ENCODE results near the gene EPHA2. TPM values are rescaled to one million over a fixed set of nuclear protein-coding genes. Genes with fewer than 3 reads are reported as not detected.

EPHA2 gene
- total RNA-seq, 1 donor, result 21.0 TPM

GRCh38 chr1:16149146-16149545, 6.7 kb downstream of the EPHA2 start:
- H3K9me3 ChIP-seq (ENCODE audit: low read depth, low read length), result no peaks in the 10 kb centered on the region
- H3K27ac ChIP-seq (ENCODE audit: low read depth, low read length), result no peak overlapping the region
- peak; percentile 60 for DNase-seq (ENCODE audit: insufficient read length, low spot score, missing footprints)
- peaks cover 14% of the 10 kb centered on the region for H4K20me1 ChIP-seq (ENCODE audit: insufficient read depth, low read length)
- peaks cover 48% of the 10 kb centered on the region for H3K36me3 ChIP-seq (ENCODE audit: insufficient read depth, low read length)
- no peak overlapping the region for H3K4me2 ChIP-seq (ENCODE audit: insufficient read depth, low read length)
- H3K79me2 ChIP-seq (ENCODE audit: insufficient read depth, low read length), result peaks cover 85% of the 10 kb centered on the region
- TF ChIP-seq, protein P1, sequence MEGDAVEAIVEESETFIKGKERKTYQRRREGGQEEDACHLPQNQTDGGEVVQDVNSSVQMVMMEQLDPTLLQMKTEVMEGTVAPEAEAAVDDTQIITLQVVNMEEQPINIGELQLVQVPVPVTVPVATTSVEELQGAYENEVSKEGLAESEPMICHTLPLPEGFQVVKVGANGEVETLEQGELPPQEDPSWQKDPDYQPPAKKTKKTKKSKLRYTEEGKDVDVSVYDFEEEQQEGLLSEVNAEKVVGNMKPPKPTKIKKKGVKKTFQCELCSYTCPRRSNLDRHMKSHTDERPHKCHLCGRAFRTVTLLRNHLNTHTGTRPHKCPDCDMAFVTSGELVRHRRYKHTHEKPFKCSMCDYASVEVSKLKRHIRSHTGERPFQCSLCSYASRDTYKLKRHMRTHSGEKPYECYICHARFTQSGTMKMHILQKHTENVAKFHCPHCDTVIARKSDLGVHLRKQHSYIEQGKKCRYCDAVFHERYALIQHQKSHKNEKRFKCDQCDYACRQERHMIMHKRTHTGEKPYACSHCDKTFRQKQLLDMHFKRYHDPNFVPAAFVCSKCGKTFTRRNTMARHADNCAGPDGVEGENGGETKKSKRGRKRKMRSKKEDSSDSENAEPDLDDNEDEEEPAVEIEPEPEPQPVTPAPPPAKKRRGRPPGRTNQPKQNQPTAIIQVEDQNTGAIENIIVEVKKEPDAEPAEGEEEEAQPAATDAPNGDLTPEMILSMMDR (IDR thresholded peaks at IDR 0.05; ENCODE audit: extremely low read depth, low read depth, low read length), result no peak
- H3K4me3 ChIP-seq (ENCODE audit: insufficient read depth, low read length), result no peak overlapping the region
- no peak overlapping the region for H2AFZ ChIP-seq (ENCODE audit: low read length)
- H3K4me1 ChIP-seq (ENCODE audit: insufficient read depth, low read length), result peaks cover 93% of the 10 kb centered on the region
- H3K27me3 ChIP-seq (ENCODE audit: insufficient read depth, low read length), result no peaks in the 10 kb centered on the region

GRCh38 chr1:16148329-16149092, 7.4 kb downstream of the EPHA2 start:
- no peaks in the 10 kb centered on the region for H3K27me3 ChIP-seq (ENCODE audit: insufficient read depth, low read length)
- H3K4me2 ChIP-seq (ENCODE audit: insufficient read depth, low read length), result no peak overlapping the region

GRCh38 chr1:16147156-16147926, 8.5 kb downstream of the EPHA2 start:
- Histone ChIP-seq H3K4me1 (ENCODE audit: insufficient read depth, low read length) (peaks cover 84% of the 10 kb centered on the region), H4K20me1 (ENCODE audit: insufficient read depth, low read length) (peaks cover 12% of the 10 kb centered on the region), H3K4me2 (ENCODE audit: insufficient read depth, low read length) (peak overlapping the region; percentile 82), H3K27ac (ENCODE audit: low read depth, low read length) (peak overlapping the region; percentile 95), H3K27me3 (ENCODE audit: insufficient read depth, low read length) (no peaks in the 10 kb centered on the region), H3K36me3 (ENCODE audit: insufficient read depth, low read length) (peaks cover 55% of the 10 kb centered on the region), H3K4me3 (ENCODE audit: insufficient read depth, low read length) (peak overlapping the region; percentile 1), H3K9me3 (ENCODE audit: low read depth, low read length) (no peaks in the 10 kb centered on the region), H2AFZ (ENCODE audit: low read length) (no peak overlapping the region), H3K79me2 (ENCODE audit: insufficient read depth, low read length) (peaks cover 85% of the 10 kb centered on the region)
- TF ChIP-seq, protein P1 (IDR thresholded peaks at IDR 0.05; ENCODE audit: extremely low read depth, low read depth, low read length), result no peak
- peak; percentile 78 for DNase-seq (ENCODE audit: insufficient read length, low spot score, missing footprints)

More at GRCh38 chr1:16148329-16149092, 7.4 kb downstream of the EPHA2 start:
- Histone ChIP-seq H3K79me2 (ENCODE audit: insufficient read depth, low read length) (peaks cover 85% of the 10 kb centered on the region), H2AFZ (ENCODE audit: low read length) (no peak overlapping the region), H3K4me3 (ENCODE audit: insufficient read depth, low read length) (no peak overlapping the region), H3K27ac (ENCODE audit: low read depth, low read length) (no peak overlapping the region), H4K20me1 (ENCODE audit: insufficient read depth, low read length) (peaks cover 12% of the 10 kb centered on the region), H3K9me3 (ENCODE audit: low read depth, low read length) (no peaks in the 10 kb centered on the region), H3K36me3 (ENCODE audit: insufficient read depth, low read length) (peaks cover 51% of the 10 kb centered on the region), H3K4me1 (ENCODE audit: insufficient read depth, low read length) (peaks cover 90% of the 10 kb centered on the region)
- TF ChIP-seq, protein P1 (IDR thresholded peaks at IDR 0.05; ENCODE audit: extremely low read depth, low read depth, low read length), result no peak
- peak; percentile 41 for DNase-seq (ENCODE audit: insufficient read length, low spot score, missing footprints)

Measured in osteoblast (primary cell).